K562 (cell line): ENCODE measurements around the gene REX1BD.

Experiments used
- CCAR2 ChIP-seq: fragments of 200-400 bp; formaldehyde crosslinking; IDR thresholded peaks from 2 replicates; pipeline ENCODE4 v1.6.1; 2017; ENCODE audit warnings: mild to moderate bottlenecking, low read depth, low read length
- CTCF ChIP-seq, 3 experiments: IDR thresholded peaks in 2 of 3; conservative IDR thresholded peaks in 1 of 3; 2 replicates each; pipeline ENCODE4 v1.5.1; 2011 to 2012; ENCODE audit warnings: low read length in 3 of 3, mild to moderate bottlenecking in 3 of 3, control low read depth in 2 of 3, improper control_type of control experiment in 1 of 3, inconsistent platforms in 1 of 3, low read depth in 1 of 3, mixed read lengths in 1 of 3, moderate library complexity in 1 of 3; ENCODE audit not compliant: insufficient read depth in 2 of 3
- MYC ChIP-seq, 2 experiments: fragments of 250-450 bp in 1 of 2; sonication (Bioruptor Pico) in 1 of 2; IDR thresholded peaks; 2 replicates each; pipeline versions ENCODE4 v1.5.1 to v1.6.1; 2012 to 2021; ENCODE audit warnings: low read depth in 2 of 2, borderline replicate concordance in 1 of 2, improper control_type of control experiment in 1 of 2, low read length in 1 of 2, mild to moderate bottlenecking in 1 of 2, moderate library complexity in 1 of 2
- TAF1 ChIP-seq: IDR thresholded peaks from 2 replicates; pipeline ENCODE4 v1.6.1; 2011; ENCODE audit warnings: mild to moderate bottlenecking, low read length, moderate library complexity; ENCODE audit not compliant: insufficient read depth, control insufficient read depth, severe bottlenecking; ENCODE audit errors: extremely low read depth

- no peak for TF ChIP-seq MYC (IDR thresholded peaks at IDR 0.05; ENCODE audit: low read depth, low read length)
- no peak for TF ChIP-seq MYC (CRISPR knock-in tag; IDR thresholded peaks at IDR 0.05; ENCODE audit: borderline replicate concordance, low read depth)
- TF ChIP-seq CTCF (IDR thresholded peaks at IDR 0.05 in 2 of 3, conservative IDR thresholded peaks at IDR 0.05 in 1 of 3; ENCODE audit: insufficient read depth in 2 of 3, low read depth in 1 of 3, low read length in 3 of 3), result no peak
- TF ChIP-seq CCAR2, result no peak
- no peak for TF ChIP-seq TAF1
Observed at GRCh38 chr19:18566953-18567352, 21.6 kb upstream of the REX1BD start.
